Small intestine (tissue), 7 donors: ENCODE data around the gene KDM4B. TPM values are rescaled to one million over a fixed set of nuclear protein-coding genes. Genes with fewer than 3 reads are reported as not detected.

Experiments
- DNase-seq, 2 donors: peaks; one replicate each; pipeline versions ENCODE4 v3.0.0 to v3.0.0-alpha.2; 2013
- FAIRE-seq: peaks from 2 replicates; lab custom pipeline; 2012; peaks lifted over from hg19 to GRCh38; lab: Jason Lieb, UNC
- H3K27ac ChIP-seq, 3 donors: one replicate each; pipeline ENCODE4 v1.5.1; 2013; ENCODE audit warnings: low read length in 2 of 3, mild to moderate bottlenecking in 2 of 3, control low read depth in 1 of 3, inconsistent platforms in 1 of 3, low read depth in 1 of 3, moderate library complexity in 1 of 3
- H3K27me3 ChIP-seq, 3 donors: one replicate each; pipeline ENCODE4 v1.6.1; 2013; ENCODE audit warnings: low read length in 3 of 3, inconsistent platforms in 1 of 3; ENCODE audit not compliant: control insufficient read depth in 3 of 3, insufficient read depth in 3 of 3
- H3K36me3 ChIP-seq, 3 donors: one replicate each; pipeline ENCODE4 v1.6.1; 2013; ENCODE audit warnings: low read length in 3 of 3, inconsistent platforms in 1 of 3, low read depth in 1 of 3, mild to moderate bottlenecking in 1 of 3, moderate library complexity in 1 of 3; ENCODE audit not compliant: control insufficient read depth in 3 of 3, insufficient read depth in 2 of 3
- H3K4me1 ChIP-seq, 3 donors: one replicate each; pipeline ENCODE4 v1.6.1; 2013; ENCODE audit warnings: low read length in 2 of 3, inconsistent platforms in 1 of 3, low read depth in 1 of 3, mild to moderate bottlenecking in 1 of 3, moderate library complexity in 1 of 3; ENCODE audit not compliant: control insufficient read depth in 3 of 3, insufficient read depth in 2 of 3
- H3K4me3 ChIP-seq, 3 donors: one replicate each; pipeline ENCODE4 v1.5.1; 2013; ENCODE audit warnings: low read length in 3 of 3, control low read depth in 1 of 3, inconsistent platforms in 1 of 3, low read depth in 1 of 3, mild to moderate bottlenecking in 1 of 3, moderate library complexity in 1 of 3
- H3K9me3 ChIP-seq, 2 donors: one replicate each; pipeline ENCODE4 v1.6.1; 2013; ENCODE audit warnings: low read depth in 1 of 2, low read length in 1 of 2; ENCODE audit not compliant: control insufficient read depth in 2 of 2, insufficient read depth in 1 of 2
- WGBS, 3 donors: extraction: QIAGEN DNeasy Blood & Tissue Kit; methylation state at CpG; one replicate each; pipeline ENCODE4 v1.1.7; 2013; 5-methylcytosine and 5-hydroxymethylcytosine counted together
- polyA plus RNA-seq, 4 donors: library from polyadenylated mRNA; stranded (reverse) in 3 of 4; unstranded in 1 of 4; fragments of 200-250 nt in 3 of 4; fragments of 120-200 nt in 1 of 4; gene quantifications; one replicate each; pipeline versions ENCODE4 v1.2.1 to v1.2.3, GENCODE V29; 2013
- donor health status: healthy with polysubstance abuse.
- donor health status: control.
- donor health status: control.
- donor health status: Bipolar disorder and iron deficiency.
- donor health status: healthy.

The KDM4B gene
- polyA plus RNA-seq, 4 donors: 8.1 to 12.0 (median 10.6) TPM

GRCh38 chr19:5103812-5104410 lies 135.0 kb downstream of the KDM4B start:
- 64 to 79% (median 76%) methylated on average over 15 to 17 of the region's 17 CpGs for WGBS, 3 donors
- Histone ChIP-seq H3K27me3 (no peaks in the 10 kb centered on the region), H3K9me3 (peaks cover 5 to 15% of the 10 kb centered on the region in 2 donors), H3K36me3 (peaks cover 0 to 55% (median 3%) of the 10 kb centered on the region in 3 donors), H3K4me3 (no peak overlapping the region), H3K4me1 (peaks cover 0 to 22% (median 0%) of the 10 kb centered on the region in 3 donors), H3K27ac (no peak overlapping the region)
- FAIRE-seq (no peak), DNase-seq (no peak)

DNA sequence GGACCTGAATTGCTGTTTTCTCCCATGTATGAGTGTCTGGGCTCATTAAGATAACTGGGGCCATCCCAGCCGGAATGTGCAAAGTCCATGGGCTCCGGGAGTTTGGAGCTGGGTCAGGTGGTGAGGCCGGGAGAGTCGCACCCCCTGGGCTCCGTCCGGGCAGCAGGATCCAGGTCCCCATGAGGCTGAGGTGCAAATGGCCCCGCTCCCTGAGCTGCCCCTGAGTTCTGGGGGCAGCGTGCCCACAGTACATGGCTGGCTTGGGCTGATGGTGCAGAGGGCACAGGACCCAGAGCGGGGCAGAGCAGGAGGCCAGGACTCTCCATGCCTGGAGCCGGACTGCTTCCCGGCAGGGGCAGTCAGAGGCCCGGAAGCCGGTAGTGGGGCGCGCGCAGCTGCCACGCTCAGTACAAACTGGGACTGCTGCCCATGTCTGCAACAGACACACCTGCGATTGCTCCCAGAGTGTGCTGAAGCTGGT lies 136.0 kb downstream of the KDM4B start:
- Histone ChIP-seq H3K27me3 (no peaks in the 10 kb centered on the region), H3K27ac (no peak overlapping the region), H3K36me3 (peaks cover 0 to 50% (median 0%) of the 10 kb centered on the region in 3 donors), H3K9me3 (peaks cover under 1 to 5% of the 10 kb centered on the region in 2 donors), H3K4me3 (no peak overlapping the region), H3K4me1 (peaks cover 0 to 22% (median 0%) of the 10 kb centered on the region in 3 donors)
- FAIRE-seq (no peak), DNase-seq (peak; percentile 56 to 71)
- 16 to 78% (median 37%) methylated on average over 17 to 18 of the region's 18 CpGs for WGBS, 3 donors

DNA sequence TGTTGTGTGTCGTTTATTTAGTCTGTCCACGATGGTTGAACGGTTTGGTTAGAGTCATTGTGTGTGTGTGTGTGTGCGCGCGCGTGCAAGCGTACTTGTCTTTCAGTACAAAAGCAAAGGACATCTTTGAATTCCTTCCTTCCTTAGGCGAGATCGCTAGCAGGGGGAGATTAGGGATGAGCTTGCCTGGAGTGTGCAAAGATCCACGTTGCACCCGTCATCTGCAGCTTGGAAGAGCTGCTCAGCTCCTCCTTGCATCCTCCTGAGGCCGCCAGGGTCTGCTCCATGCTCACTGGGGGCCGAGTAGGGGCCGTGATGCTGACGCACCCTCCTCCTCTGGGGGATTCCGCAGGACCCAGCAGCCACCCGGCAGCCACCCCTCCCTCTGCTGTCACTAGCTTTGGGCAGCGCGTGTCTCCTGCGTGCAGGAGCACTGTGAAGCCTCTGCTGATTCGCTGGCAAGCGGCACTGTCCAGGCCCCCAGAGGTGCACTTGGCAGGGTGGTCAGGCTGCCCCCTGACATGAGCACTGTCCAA lies 137.3 kb downstream of the KDM4B start:
- H3K36me3 ChIP-seq: peaks cover 0 to 57% (median 0%) of the 10 kb centered on the region in 3 donors
- WGBS, 3 donors: 94 to 96% (median 95%) methylated on average over 22 to 23 of the region's 23 CpGs
- no peaks in the 10 kb centered on the region for H3K27me3 ChIP-seq

GRCh38 chr19:5106971-5107370 lies 138.1 kb downstream of the KDM4B start:
- H3K4me3 ChIP-seq: no peak overlapping the region
- WGBS, 3 donors: 93 to 94% (median 93%) methylated on average over 19 of the region's 19 CpGs
- DNase-seq (no peak), FAIRE-seq (no peak)
- no peak overlapping the region for H3K27ac ChIP-seq
- H3K4me1 ChIP-seq: peaks cover 0 to 22% (median 0%) of the 10 kb centered on the region in 3 donors
- no peaks in the 10 kb centered on the region for H3K9me3 ChIP-seq
- no peaks in the 10 kb centered on the region for H3K27me3 ChIP-seq
- H3K36me3 ChIP-seq: peaks cover 0 to 62% (median 0%) of the 10 kb centered on the region in 3 donors

More for the DNA sequence above, 137.3 kb downstream of the KDM4B start:
- no peak for DNase-seq
- Histone ChIP-seq H3K9me3 (no peaks in the 10 kb centered on the region), H3K4me1 (peaks cover 0 to 22% (median 0%) of the 10 kb centered on the region in 3 donors), H3K27ac (no peak overlapping the region), H3K4me3 (no peak overlapping the region)
- FAIRE-seq: no peak

- Histone ChIP-seq H3K36me3 (peaks cover 0 to 68% (median 0%) of the 10 kb centered on the region in 3 donors), H3K27ac (no peak overlapping the region), H3K4me1 (peaks cover 0 to 22% (median 0%) of the 10 kb centered on the region in 3 donors), H3K27me3 (no peaks in the 10 kb centered on the region), H3K9me3 (no peaks in the 10 kb centered on the region), H3K4me3 (no peak overlapping the region)
- WGBS, 3 donors: 83 to 92% (median 90%) methylated on average over 19 to 21 of the region's 21 CpGs
- FAIRE-seq (no peak), DNase-seq (no peak)
These were observed 138.7 kb downstream of the KDM4B start for GRCh38 chr19:5107432-5108122.

GRCh38 chr19:5108123-5108596 lies 139.2 kb downstream of the KDM4B start:
- H3K4me1 ChIP-seq: peaks cover 0 to 19% (median 0%) of the 10 kb centered on the region in 3 donors
- peaks cover 0 to 69% (median 0%) of the 10 kb centered on the region in 3 donors for H3K36me3 ChIP-seq
- no peaks in the 10 kb centered on the region for H3K9me3 ChIP-seq
- H3K27me3 ChIP-seq: no peaks in the 10 kb centered on the region
- no peak overlapping the region for H3K27ac ChIP-seq
- FAIRE-seq (no peak), DNase-seq (no peak)
- H3K4me3 ChIP-seq: no peak overlapping the region
- 86 to 95% (median 91%) methylated on average over 12 of the region's 12 CpGs for whole genome bisulfite sequencing, 3 donors

DNA sequence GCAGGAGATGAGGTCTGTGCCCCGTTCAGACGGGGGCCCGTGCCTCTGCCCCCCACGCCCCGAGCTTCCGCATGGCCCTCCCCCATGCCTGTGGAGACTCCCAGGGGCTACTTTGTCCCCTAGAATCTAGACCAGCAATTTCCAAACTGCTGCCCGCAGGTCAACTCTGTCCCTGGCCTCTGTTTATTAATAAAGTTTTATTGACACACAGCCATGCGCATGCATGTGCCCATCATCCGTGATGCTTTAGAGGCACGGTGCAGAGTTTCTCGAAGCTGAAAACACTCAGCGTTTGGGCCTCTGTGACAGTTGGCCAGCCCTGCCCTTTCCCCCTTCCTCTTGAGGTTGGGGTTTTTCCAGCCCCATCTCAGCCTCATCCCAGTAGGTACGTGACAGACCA lies 140.0 kb downstream of the KDM4B start:
- WGBS, 3 donors: 96 to 98% (median 96%) methylated on average over 13 of the region's 13 CpGs
- Histone ChIP-seq H3K4me1 (peaks cover 0 to 12% (median 0%) of the 10 kb centered on the region in 3 donors), H3K9me3 (no peaks in the 10 kb centered on the region), H3K36me3 (peaks cover 0 to 70% (median 0%) of the 10 kb centered on the region in 3 donors), H3K27ac (no peak overlapping the region), H3K4me3 (no peak overlapping the region), H3K27me3 (no peaks in the 10 kb centered on the region)
- DNase-seq (no peak), FAIRE-seq (no peak)

DNA sequence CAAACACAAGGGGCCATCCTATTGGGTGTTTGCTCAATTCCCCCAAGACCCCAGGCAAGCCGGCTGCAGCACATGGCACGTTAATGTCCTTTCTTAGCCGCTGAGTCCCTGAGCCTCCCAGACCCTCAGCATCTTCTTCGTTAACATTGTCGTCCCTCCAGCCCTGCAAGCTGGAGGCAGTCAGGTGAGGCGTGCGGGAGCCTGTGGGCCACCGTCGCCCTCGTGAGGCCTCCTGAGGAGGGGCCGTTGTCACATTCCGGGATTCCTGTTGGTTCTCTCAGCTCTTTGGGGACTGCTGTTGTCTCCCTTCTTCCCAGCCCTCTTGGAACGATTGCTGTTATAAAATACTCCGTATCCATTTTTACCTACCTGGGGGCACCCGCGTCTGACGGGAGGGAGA lies 140.6 kb downstream of the KDM4B start:
- Histone ChIP-seq H3K4me1 (peaks cover 0 to 5% (median 0%) of the 10 kb centered on the region in 3 donors), H3K27ac (no peak overlapping the region), H3K4me3 (no peak overlapping the region), H3K27me3 (no peaks in the 10 kb centered on the region), H3K9me3 (no peaks in the 10 kb centered on the region), H3K36me3 (peaks cover 0 to 74% (median 0%) of the 10 kb centered on the region in 3 donors)
- WGBS, 3 donors: 91 to 96% (median 92%) methylated on average over 17 of the region's 17 CpGs
- DNase-seq (no peak), FAIRE-seq (no peak)
